Trophoblast cell (in vitro differentiated cells and primary cell): ENCODE measurements around the gene CHRM2.

Experiments
- DNase-seq, 2 donors: peaks; one replicate each; pipeline ENCODE4 v3.0.0-alpha.2; 2016
- H2AFZ ChIP-seq: 2 replicates; pipeline ENCODE4 v1.6.1; 2013; ENCODE audit warnings: low read length, moderate library complexity, mild to moderate bottlenecking; ENCODE audit not compliant: insufficient read depth, poor library complexity
- H2AK5ac ChIP-seq: 2 replicates; pipeline ENCODE4 v1.6.1; 2013; ENCODE audit warnings: mild to moderate bottlenecking, low read length
- H2BK120ac ChIP-seq: 2 replicates; pipeline ENCODE4 v1.6.1; 2013; ENCODE audit warnings: low read length, mild to moderate bottlenecking, moderate library complexity; ENCODE audit not compliant: insufficient read depth, poor library complexity
- H2BK12ac ChIP-seq: 2 replicates; pipeline ENCODE4 v1.6.1; 2013; ENCODE audit warnings: mild to moderate bottlenecking, low read length, moderate library complexity
- H2BK5ac ChIP-seq: 2 replicates; pipeline ENCODE4 v1.6.1; 2013; ENCODE audit warnings: low read length, low read depth, moderate library complexity, mild to moderate bottlenecking; ENCODE audit not compliant: poor library complexity
- H3K14ac ChIP-seq: 2 replicates; pipeline ENCODE4 v1.6.1; 2013; ENCODE audit warnings: mild to moderate bottlenecking, low read length
- H3K18ac ChIP-seq: 2 replicates; pipeline ENCODE4 v1.6.1; 2013; ENCODE audit warnings: mild to moderate bottlenecking, low read length
- H3K23ac ChIP-seq: 2 replicates; pipeline ENCODE4 v1.6.1; 2013; ENCODE audit warnings: low read length
- H3K27ac ChIP-seq: 2 replicates; pipeline ENCODE4 v1.5.1; 2013; ENCODE audit warnings: low read depth, mild to moderate bottlenecking, inconsistent platforms, low read length, moderate library complexity
- H3K27me3 ChIP-seq: 2 replicates; pipeline ENCODE4 v1.6.1; 2013; ENCODE audit warnings: inconsistent platforms, mild to moderate bottlenecking, low read length, moderate library complexity; ENCODE audit not compliant: insufficient read depth
- H3K36me3 ChIP-seq, 2 experiments: 1 replicate in 1 of 2; 2 replicates in 1 of 2; pipeline ENCODE4 v1.6.1; 2013; ENCODE audit warnings: low read length in 2 of 2, mild to moderate bottlenecking in 2 of 2, moderate library complexity in 1 of 2; ENCODE audit not compliant: insufficient read depth in 2 of 2, control insufficient read depth in 1 of 2
- H3K4ac ChIP-seq: 2 replicates; pipeline ENCODE4 v1.6.1; 2013; ENCODE audit warnings: low read depth, mild to moderate bottlenecking, low read length, moderate library complexity
- H3K4me1 ChIP-seq, 2 experiments: 1 replicate in 1 of 2; 2 replicates in 1 of 2; pipeline ENCODE4 v1.6.1; 2013; ENCODE audit warnings: low read length in 2 of 2, mild to moderate bottlenecking in 2 of 2, moderate library complexity in 1 of 2; ENCODE audit not compliant: insufficient read depth in 2 of 2, control insufficient read depth in 1 of 2
- H3K4me2 ChIP-seq: 2 replicates; pipeline ENCODE4 v1.6.1; 2013; ENCODE audit warnings: inconsistent platforms, mild to moderate bottlenecking, low read length, moderate library complexity
- H3K4me3 ChIP-seq: 2 replicates; pipeline ENCODE4 v1.5.1; 2013; ENCODE audit warnings: mild to moderate bottlenecking, low read depth, low read length, inconsistent platforms
- H3K79me1 ChIP-seq: one replicate; pipeline ENCODE4 v1.6.1; 2013; ENCODE audit warnings: low read length
- H3K79me2 ChIP-seq: 2 replicates; pipeline ENCODE4 v1.6.1; 2013; ENCODE audit warnings: low read length, mild to moderate bottlenecking; ENCODE audit not compliant: control insufficient read depth, insufficient read depth, poor library complexity
- H3K9ac ChIP-seq: 2 replicates; pipeline ENCODE4 v1.6.1; 2013; ENCODE audit warnings: mild to moderate bottlenecking, low read length
- H3K9me3 ChIP-seq: 2 replicates; pipeline ENCODE4 v1.6.1; 2013; ENCODE audit warnings: low read depth, mild to moderate bottlenecking, control low read depth, inconsistent platforms, low read length; ENCODE audit not compliant: insufficient read depth
- H4K12ac ChIP-seq: 2 replicates; pipeline ENCODE4 v1.6.1; 2013; ENCODE audit warnings: low read depth, mild to moderate bottlenecking, low read length, moderate library complexity
- H4K8ac ChIP-seq: 2 replicates; pipeline ENCODE4 v1.6.1; 2013; ENCODE audit warnings: low read depth, mild to moderate bottlenecking, low read length, moderate library complexity
- H4K91ac ChIP-seq: one replicate; pipeline ENCODE4 v1.6.1; 2013; ENCODE audit warnings: low read depth, mild to moderate bottlenecking, low read length, moderate library complexity
- WGBS: extraction: QIAGEN DNeasy Blood & Tissue Kit; methylation state at CpG from one replicate; pipeline ENCODE4 v1.1.7; 2013; ENCODE audit warnings: missing lambda C conversion rate; ENCODE audit not compliant: insufficient read length, insufficient coverage; ENCODE audit errors: extremely low coverage; 5-methylcytosine and 5-hydroxymethylcytosine counted together

CHRM2 gene

DNA sequence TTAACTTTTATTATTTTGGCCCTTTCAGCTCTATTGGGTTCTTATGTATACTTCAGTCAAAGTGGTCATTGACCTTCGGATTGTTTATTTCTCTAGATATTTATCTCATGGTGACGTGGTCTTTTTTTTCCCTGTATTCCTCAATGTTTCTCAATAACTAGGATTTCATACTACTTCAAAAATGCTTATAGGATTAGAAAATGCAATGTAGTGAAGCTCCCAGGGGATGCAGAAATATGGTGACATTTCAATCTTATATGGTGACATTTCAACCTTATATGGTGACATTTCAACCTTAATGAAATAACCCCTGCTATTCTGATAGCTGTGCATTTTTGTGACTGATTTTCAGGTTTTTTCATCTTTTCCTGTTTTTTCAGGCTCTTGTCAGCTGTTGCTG is 51.4 kb downstream of the CHRM2 start:
- no peak overlapping the region for H3K9ac ChIP-seq
- H3K36me3 ChIP-seq: no peaks in the 10 kb centered on the region
- no peaks in the 10 kb centered on the region for H3K9me3 ChIP-seq
- no peak overlapping the region for H3K4me2 ChIP-seq
- H2BK120ac ChIP-seq: no peak overlapping the region
- H3K79me2 ChIP-seq: no peaks in the 10 kb centered on the region
- no peak overlapping the region for H2AFZ ChIP-seq
- no CpG with 5 or more reads among the region's 2 CpGs for WGBS
- H4K8ac ChIP-seq: no peak overlapping the region
- H3K27ac ChIP-seq: no peak overlapping the region
- H3K79me1 ChIP-seq: no peaks in the 10 kb centered on the region
- H3K18ac ChIP-seq: no peak overlapping the region
- H3K14ac ChIP-seq: no peak overlapping the region
- no peaks in the 10 kb centered on the region for H3K4me1 ChIP-seq
- H3K23ac ChIP-seq: no peak overlapping the region
- no peak for DNase-seq
- no peak overlapping the region for H4K91ac ChIP-seq
- H2AK5ac ChIP-seq: no peak overlapping the region
- H3K27me3 ChIP-seq: no peaks in the 10 kb centered on the region
- no peak overlapping the region for H2BK5ac ChIP-seq
- H4K12ac ChIP-seq: no peak overlapping the region
- no peak overlapping the region for H3K4me3 ChIP-seq
- no peak overlapping the region for H3K4ac ChIP-seq
- H2BK12ac ChIP-seq: no peak overlapping the region

DNA sequence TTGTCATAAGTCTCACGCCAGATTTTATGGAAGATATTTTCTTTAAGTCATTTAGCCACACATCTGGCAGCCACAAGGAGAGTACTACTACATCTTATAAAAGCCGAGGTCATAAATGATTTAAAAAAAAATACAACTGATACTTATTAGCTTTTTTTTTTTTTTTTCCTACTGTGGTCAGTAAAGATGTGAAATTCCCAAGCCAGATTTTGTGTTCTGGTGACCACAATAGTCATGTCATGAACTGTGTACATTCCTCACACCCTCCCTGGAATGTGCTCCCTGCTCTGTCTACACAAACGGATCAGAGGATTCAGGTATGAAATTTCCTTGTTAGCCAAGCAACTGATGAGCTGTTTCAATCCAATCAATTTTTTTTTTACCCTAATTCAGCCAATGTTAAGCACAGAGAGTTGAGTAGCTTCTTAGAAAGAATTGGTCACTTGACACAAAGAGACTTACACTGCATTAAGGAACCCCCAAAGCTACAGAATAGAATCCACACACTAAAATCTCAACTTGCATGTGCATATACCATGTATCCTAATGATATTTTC is 54.7 kb downstream of the CHRM2 start:
- Histone ChIP-seq H4K8ac (no peak overlapping the region), H3K14ac (no peak overlapping the region), H3K4me1 (no peaks in the 10 kb centered on the region), H3K4me2 (no peak overlapping the region), H4K91ac (no peak overlapping the region), H3K9me3 (no peaks in the 10 kb centered on the region), H3K27ac (no peak overlapping the region), H3K27me3 (no peaks in the 10 kb centered on the region), H2AFZ (no peak overlapping the region), H4K12ac (no peak overlapping the region), H3K4ac (no peak overlapping the region), H2BK5ac (no peak overlapping the region), H3K36me3 (no peaks in the 10 kb centered on the region), H3K4me3 (no peak overlapping the region), H2BK12ac (no peak overlapping the region), H2AK5ac (no peak overlapping the region), H3K9ac (no peak overlapping the region), H3K79me1 (no peaks in the 10 kb centered on the region), H3K18ac (no peak overlapping the region), H3K79me2 (no peaks in the 10 kb centered on the region), H2BK120ac (no peak overlapping the region), H3K23ac (no peak overlapping the region)
- no CpG with 5 or more reads among the region's 3 CpGs for WGBS
- DNase-seq: no peak

DNA sequence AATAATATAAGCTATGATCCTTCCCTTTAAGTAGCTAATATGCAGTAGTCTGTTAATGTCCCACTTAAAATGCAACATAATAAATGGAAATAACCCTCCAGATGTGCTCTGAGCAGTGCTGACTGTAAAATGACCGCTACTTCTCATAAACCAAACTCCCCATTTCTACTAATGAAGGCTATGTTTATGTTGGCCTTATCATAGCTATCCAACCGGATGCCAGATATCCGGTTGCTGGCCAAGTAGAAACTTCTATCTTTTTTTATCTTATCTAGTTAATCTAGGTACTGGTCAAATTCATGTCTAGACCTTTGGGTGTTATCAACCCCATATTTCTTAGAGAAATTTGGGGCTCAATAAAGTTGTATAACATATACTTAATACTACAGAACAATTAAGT is 56.6 kb downstream of the CHRM2 start:
- no peak overlapping the region for H3K4me2 ChIP-seq
- H3K14ac ChIP-seq: no peak overlapping the region
- H2BK12ac ChIP-seq: no peak overlapping the region
- H2AFZ ChIP-seq: no peak overlapping the region
- no peak overlapping the region for H2BK5ac ChIP-seq
- H4K8ac ChIP-seq: no peak overlapping the region
- no peak overlapping the region for H3K4me3 ChIP-seq
- H3K27me3 ChIP-seq: no peaks in the 10 kb centered on the region
- no peak overlapping the region for H2BK120ac ChIP-seq
- no peak overlapping the region for H3K9ac ChIP-seq
- no peak overlapping the region for H3K4ac ChIP-seq
- H4K91ac ChIP-seq: no peak overlapping the region
- no peaks in the 10 kb centered on the region for H3K79me1 ChIP-seq
- no peak for DNase-seq
- H3K27ac ChIP-seq: no peak overlapping the region
- no CpG with 5 or more reads among the region's 3 CpGs for WGBS
- no peaks in the 10 kb centered on the region for H3K4me1 ChIP-seq
- H2AK5ac ChIP-seq: no peak overlapping the region
- H4K12ac ChIP-seq: no peak overlapping the region
- no peak overlapping the region for H3K23ac ChIP-seq
- H3K18ac ChIP-seq: no peak overlapping the region
- no peaks in the 10 kb centered on the region for H3K36me3 ChIP-seq
- no peaks in the 10 kb centered on the region for H3K9me3 ChIP-seq
- H3K79me2 ChIP-seq: no peaks in the 10 kb centered on the region

DNA sequence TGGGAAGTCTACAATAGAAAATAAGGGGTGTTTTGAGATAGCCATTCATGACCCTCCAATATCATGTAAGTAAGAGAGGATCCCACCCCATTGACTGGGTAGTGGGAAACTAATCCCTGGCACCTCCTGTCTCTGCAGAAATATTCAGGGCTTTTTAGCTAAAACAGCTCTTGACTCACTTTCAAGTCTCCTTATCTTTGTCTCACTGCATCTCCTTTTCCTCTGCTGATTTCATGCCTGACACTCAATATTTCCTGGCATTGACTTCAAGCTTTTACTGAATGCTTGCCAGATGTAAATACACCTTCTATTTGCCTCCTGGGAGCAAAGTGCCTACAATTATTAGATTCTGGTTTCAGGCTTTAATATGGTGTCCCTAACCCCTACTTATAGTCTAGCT is 57.1 kb downstream of the CHRM2 start:
- Histone ChIP-seq H2BK5ac (no peak overlapping the region), H3K27ac (no peak overlapping the region), H2BK12ac (no peak overlapping the region), H2AFZ (no peak overlapping the region), H3K4me2 (no peak overlapping the region), H3K4ac (no peak overlapping the region), H4K12ac (no peak overlapping the region), H3K9me3 (no peaks in the 10 kb centered on the region), H3K36me3 (no peaks in the 10 kb centered on the region), H3K18ac (no peak overlapping the region), H3K9ac (no peak overlapping the region), H4K91ac (no peak overlapping the region), H2AK5ac (no peak overlapping the region), H2BK120ac (no peak overlapping the region), H3K79me2 (no peaks in the 10 kb centered on the region), H3K4me1 (no peaks in the 10 kb centered on the region), H4K8ac (no peak overlapping the region), H3K23ac (no peak overlapping the region), H3K79me1 (no peaks in the 10 kb centered on the region), H3K14ac (no peak overlapping the region), H3K27me3 (no peaks in the 10 kb centered on the region), H3K4me3 (no peak overlapping the region)
- DNase-seq: no peak
